H9 (cell line): Measurements from ENCODE around the gene SNAP25. TPM values are rescaled to one million over a fixed set of nuclear protein-coding genes. Genes with fewer than 3 reads are reported as not detected.

Source experiments
- DNase-seq: peaks from one replicate; pipeline ENCODE4 v3.0.0-alpha.2; 2017
- H2AFZ ChIP-seq: one replicate; pipeline ENCODE4 v1.6.1; 2013; ENCODE audit warnings: mild to moderate bottlenecking, low read length, control low read depth, moderate library complexity
- H2AK5ac ChIP-seq: 2 replicates; pipeline ENCODE4 v1.6.1; 2013; ENCODE audit warnings: low read length, control low read depth, mixed read lengths; ENCODE audit not compliant: insufficient read length
- H2BK120ac ChIP-seq: one replicate; pipeline ENCODE4 v1.6.1; 2013; ENCODE audit warnings: low read depth, mild to moderate bottlenecking, low read length, control low read depth, inconsistent platforms; ENCODE audit not compliant: poor library complexity, severe bottlenecking
- H2BK12ac ChIP-seq: 2 replicates; pipeline ENCODE4 v1.6.1; 2013; ENCODE audit warnings: low read length, control low read depth, mixed read lengths, low read depth; ENCODE audit not compliant: insufficient read length
- H2BK15ac ChIP-seq: 2 replicates; pipeline ENCODE4 v1.6.1; 2013; ENCODE audit warnings: low read depth, low read length, control low read depth
- H2BK20ac ChIP-seq: one replicate; pipeline ENCODE4 v1.6.1; 2013; ENCODE audit warnings: low read depth, mild to moderate bottlenecking, low read length, control low read depth, inconsistent platforms; ENCODE audit not compliant: poor library complexity, severe bottlenecking
- H2BK5ac ChIP-seq: 2 replicates; pipeline ENCODE4 v1.6.1; 2013; ENCODE audit warnings: low read length, control low read depth, mixed read lengths; ENCODE audit not compliant: insufficient read length
- H3K14ac ChIP-seq: 2 replicates; pipeline ENCODE4 v1.6.1; 2013; ENCODE audit warnings: low read length, control low read depth; ENCODE audit not compliant: insufficient read depth
- H3K18ac ChIP-seq: 2 replicates; pipeline ENCODE4 v1.6.1; 2013; ENCODE audit warnings: low read depth, mild to moderate bottlenecking, mixed read lengths, low read length, control low read depth; ENCODE audit not compliant: insufficient read length
- H3K23ac ChIP-seq: 2 replicates; pipeline ENCODE4 v1.6.1; 2013; ENCODE audit warnings: low read length, control low read depth, mixed read lengths, low read depth; ENCODE audit not compliant: insufficient read length
- H3K23me2 ChIP-seq: 2 replicates; pipeline ENCODE4 v1.6.1; 2013; ENCODE audit warnings: low read depth, mild to moderate bottlenecking, mixed read lengths, low read length, control low read depth; ENCODE audit not compliant: insufficient read length, poor library complexity, severe bottlenecking
- H3K27ac ChIP-seq: 2 replicates; pipeline ENCODE4 v1.5.1; 2013; ENCODE audit warnings: low read length, control low read depth, mixed read lengths, low read depth; ENCODE audit not compliant: insufficient read length
- H3K27me3 ChIP-seq: 2 replicates; pipeline ENCODE4 v1.6.1; 2013; ENCODE audit warnings: low read length, control low read depth, inconsistent platforms; ENCODE audit not compliant: insufficient read depth
- H3K4ac ChIP-seq: 2 replicates; pipeline ENCODE4 v1.6.1; 2013; ENCODE audit warnings: low read depth, mild to moderate bottlenecking, control low read depth, inconsistent platforms, low read length, moderate library complexity
- H3K4me1 ChIP-seq: 2 replicates; pipeline ENCODE4 v1.6.1; 2013; ENCODE audit warnings: low read length, control low read depth, inconsistent platforms; ENCODE audit not compliant: insufficient read depth
- H3K4me2 ChIP-seq: 2 replicates; pipeline ENCODE4 v1.6.1; 2013; ENCODE audit warnings: low read length, control low read depth, mixed read lengths; ENCODE audit not compliant: insufficient read length, insufficient read depth
- H3K56ac ChIP-seq: 2 replicates; pipeline ENCODE4 v1.6.1; 2013; ENCODE audit warnings: low read depth, mild to moderate bottlenecking, mixed read lengths, low read length, control low read depth; ENCODE audit not compliant: insufficient read length
- H3K79me1 ChIP-seq: 2 replicates; pipeline ENCODE4 v1.6.1; 2013; ENCODE audit warnings: low read depth, mild to moderate bottlenecking, moderate library complexity, low read length, control low read depth, inconsistent platforms; ENCODE audit not compliant: insufficient read depth, poor library complexity, severe bottlenecking
- H3K79me2 ChIP-seq: 2 replicates; pipeline ENCODE4 v1.6.1; 2013; ENCODE audit warnings: low read length, control low read depth, inconsistent platforms; ENCODE audit not compliant: insufficient read depth
- H3K9ac ChIP-seq: 2 replicates; pipeline ENCODE4 v1.6.1; 2013; ENCODE audit warnings: low read length, control low read depth, mixed read lengths; ENCODE audit not compliant: insufficient read length; ENCODE audit errors: extremely low read depth
- H3K9me3 ChIP-seq: one replicate; pipeline ENCODE4 v1.6.1; 2013; ENCODE audit warnings: low read depth, low read length, inconsistent platforms; ENCODE audit not compliant: control insufficient read depth
- H3T11ph ChIP-seq: one replicate; pipeline ENCODE4 v1.6.1; 2013; ENCODE audit warnings: mild to moderate bottlenecking, low read length, control low read depth, inconsistent platforms
- H4K20me1 ChIP-seq: one replicate; pipeline ENCODE4 v1.6.1; 2013; ENCODE audit not compliant: control insufficient read depth, insufficient read length, insufficient read depth
- H4K5ac ChIP-seq: 2 replicates; pipeline ENCODE4 v1.6.1; 2013; ENCODE audit warnings: low read depth, mild to moderate bottlenecking, mixed read lengths, low read length, control low read depth; ENCODE audit not compliant: insufficient read length
- H4K8ac ChIP-seq: replicated peaks from 2 replicates; pipeline ENCODE4 v1.6.1; 2013; ENCODE audit warnings: low read length, control low read depth, mixed read lengths, low read depth; ENCODE audit not compliant: insufficient read length
- H4K91ac ChIP-seq: 2 replicates; pipeline ENCODE4 v1.6.1; 2013; ENCODE audit warnings: low read depth, mild to moderate bottlenecking, moderate library complexity, mixed read lengths, low read length, control low read depth; ENCODE audit not compliant: insufficient read length
- H3K27ac Mint-ChIP-seq, 3 experiments: 2 replicates in 2 of 3; 3 replicates in 1 of 3; pipeline ENCODE4 v1.8.0; 2020 to 2021; ENCODE audit warnings: mixed read lengths in 3 of 3, mild to moderate bottlenecking in 1 of 3, moderate library complexity in 1 of 3
- H3K27me3 Mint-ChIP-seq: 2 replicates; pipeline ENCODE4 v1.8.0; 2021; ENCODE audit warnings: low read depth, mild to moderate bottlenecking, moderate library complexity, mixed read lengths
- H3K36me3 Mint-ChIP-seq, 3 experiments: 2 replicates in 2 of 3; 3 replicates in 1 of 3; pipeline ENCODE4 v1.8.0; 2020 to 2021; ENCODE audit warnings: low read depth in 3 of 3, mixed read lengths in 3 of 3; ENCODE audit not compliant: insufficient read depth in 1 of 3
- H3K4me1 Mint-ChIP-seq, 2 experiments: 2 replicates each; pipeline ENCODE4 v1.8.0; 2020; ENCODE audit warnings: mixed read lengths in 2 of 2
- H3K4me3 Mint-ChIP-seq, 2 experiments: 2 replicates in 1 of 2; 3 replicates in 1 of 2; pipeline ENCODE4 v1.8.0; 2020 to 2021; ENCODE audit warnings: mild to moderate bottlenecking in 2 of 2, mixed read lengths in 2 of 2, moderate library complexity in 1 of 2
- H3K9me3 Mint-ChIP-seq, 2 experiments: 2 replicates in 1 of 2; 3 replicates in 1 of 2; pipeline ENCODE4 v1.8.0; 2020; ENCODE audit warnings: mild to moderate bottlenecking in 2 of 2, mixed read lengths in 2 of 2, moderate library complexity in 1 of 2
- CTCF ChIP-seq: fragments of 200-600 bp; sonication (generic); conservative IDR thresholded peaks from 3 replicates; pipeline ENCODE4 v1.8.0; 2021; ENCODE audit warnings: antibody characterized with exemption, mild to moderate bottlenecking
- whole genome bisulfite sequencing: extraction: QIAGEN DNeasy Blood & Tissue Kit; methylation state at CpG from one replicate; pipeline ENCODE4 v1.1.7; 2013; ENCODE audit warnings: missing lambda C conversion rate, low lambda C conversion rate, mixed read lengths; ENCODE audit not compliant: insufficient read length; ENCODE audit errors: extremely low coverage; 5-methylcytosine and 5-hydroxymethylcytosine counted together
- total RNA-seq: library from RNA; stranded (reverse); gene quantifications from 2 replicates; pipeline ENCODE4 v1.2.1, GENCODE V29; 2021

Gene SNAP25
- total RNA-seq, 1 experiment from 2014 or later: 0.13 TPM

DNA sequence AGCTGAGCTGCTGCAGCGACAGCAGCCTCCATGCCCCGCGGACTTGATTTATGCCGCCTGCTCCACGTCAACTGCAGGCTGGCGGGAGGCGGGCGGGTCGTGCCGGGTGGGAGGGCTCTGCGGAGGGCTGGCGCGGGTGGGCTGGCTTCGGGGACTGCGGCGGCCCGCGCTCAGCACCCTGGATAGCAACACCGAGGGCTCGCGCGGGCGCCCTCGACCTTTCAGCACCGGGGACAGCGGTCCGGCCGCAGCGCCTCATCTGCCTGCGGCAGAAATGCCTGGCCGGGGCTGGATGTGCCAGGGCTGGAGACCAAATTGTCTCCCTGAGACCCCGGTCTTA is 792 bp downstream of the SNAP25 start:
- DNase-seq: peak; percentile 78
- Histone ChIP-seq H3K79me1 (no peaks in the 10 kb centered on the region), H2BK20ac (no peak overlapping the region), H3K27me3 (no peaks in the 10 kb centered on the region; the same call in 1 of the 2 replicates), H2BK5ac (no peak overlapping the region), H2BK120ac (no peak overlapping the region), H3K4ac (no peak overlapping the region), H4K91ac (no peak overlapping the region), H3K27ac (no peak overlapping the region), H2AFZ (no peak overlapping the region), H3K14ac (no peak overlapping the region), H2BK15ac (no peak overlapping the region), H3K9me3 (no peaks in the 10 kb centered on the region), H3K79me2 (no peaks in the 10 kb centered on the region), H4K20me1 (peaks cover 3% of the 10 kb centered on the region), H3K23ac (no peak overlapping the region), H3T11ph (no peak overlapping the region), H3K56ac (no peak overlapping the region), H2AK5ac (no peak overlapping the region), H3K23me2 (peaks cover 13% of the 10 kb centered on the region), H4K8ac (no peak overlapping the region), H3K18ac (no peak overlapping the region), H3K4me1 (0 out of 2 replicates have a peak, but pooled peaks cover 2% of the 10 kb centered on the region), H4K5ac (no peak overlapping the region), H3K4me2 (peak overlapping the region; percentile 83), H2BK12ac (no peak overlapping the region), H3K9ac (no peak overlapping the region)
- TF ChIP-seq CTCF: no peak; the same call in 2 of the 3 replicates
- H3K9me3 Mint-ChIP-seq: no peaks in the 10 kb centered on the region
- peaks cover 14 to 20% of the 10 kb centered on the region in 2 experiments for H3K4me1 Mint-ChIP-seq
- H3K36me3 Mint-ChIP-seq: no peaks in the 10 kb centered on the region
- no CpG with 5 or more reads among the region's 32 CpGs for WGBS
- H3K4me3 Mint-ChIP-seq: peak overlapping the region; percentile 75 to 95
- H3K27me3 Mint-ChIP-seq: peaks cover 58% of the 10 kb centered on the region
- H3K27ac Mint-ChIP-seq: no peak overlapping the region
